Measurements from ENCODE around the gene RIMS3.

Gene RIMS3

GRCh38 chr1:40653851-40654537 lies 11.5 kb downstream of the RIMS3 start:
- no peak for DNase-seq (ENCODE audit: low read depth in 2 of 2)

DNA sequence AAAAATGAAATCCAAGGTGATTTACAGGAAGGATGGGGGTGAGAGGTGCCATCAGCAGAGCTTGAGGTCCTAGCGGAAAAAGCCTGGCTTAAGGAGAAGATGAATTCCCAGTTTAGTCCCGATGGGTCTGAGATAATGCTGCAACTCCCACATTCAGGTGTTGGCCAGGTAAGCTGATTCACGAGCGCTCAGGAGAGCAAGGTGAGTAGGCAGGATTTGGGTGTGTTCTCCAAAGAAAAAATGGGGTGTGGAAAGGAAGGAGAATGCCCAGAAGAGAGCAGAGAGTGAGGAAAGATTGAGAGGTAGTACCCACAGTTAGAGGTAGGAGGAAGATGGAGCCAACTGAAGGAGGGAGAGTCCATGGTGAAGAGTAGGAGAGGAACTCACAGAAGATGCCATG lies 12.5 kb downstream of the RIMS3 start:
- DNase-seq (ENCODE audit: low read depth in 2 of 2), result no peak

- no peak for DNase-seq (ENCODE audit: low read depth in 2 of 2)
These were observed 13.0 kb downstream of the RIMS3 start for GRCh38 chr1:40652468-40652867.

- DNase-seq (ENCODE audit: low read depth in 2 of 2), result no peak
These were observed 14.2 kb downstream of the RIMS3 start for GRCh38 chr1:40651138-40651857.

GRCh38 chr1:40650075-40650474 lies 15.4 kb downstream of the RIMS3 start:
- DNase-seq (ENCODE audit: low read depth in 2 of 2), result no peak

- DNase-seq (ENCODE audit: low read depth in 2 of 2), result no peak
These were observed 15.9 kb downstream of the RIMS3 start for GRCh38 chr1:40649592-40649930.

GRCh38 chr1:40648928-40649591 lies 16.4 kb downstream of the RIMS3 start:
- no peak for DNase-seq (ENCODE audit: low read depth in 2 of 2)

DNA sequence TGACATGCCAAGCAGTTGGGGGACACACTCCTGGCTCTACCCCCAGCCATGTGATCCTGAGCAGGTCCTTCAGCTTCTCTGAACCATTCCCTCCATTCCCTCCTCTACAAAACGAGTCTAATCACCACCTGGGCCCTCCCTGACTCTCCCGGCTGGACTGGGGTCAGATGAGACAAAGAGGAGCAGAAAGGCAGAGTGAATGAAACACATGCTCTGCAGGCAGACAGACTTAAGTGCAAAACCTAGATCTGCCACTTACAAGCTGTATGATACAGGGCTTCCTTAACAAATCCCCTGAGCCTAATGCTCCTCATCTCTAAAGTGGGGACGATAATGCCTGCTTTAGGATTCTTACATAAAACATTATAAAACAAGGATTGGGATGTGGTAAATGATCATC lies 17.3 kb downstream of the RIMS3 start:
- no peak for DNase-seq (ENCODE audit: low read depth in 2 of 2)

- no peak for DNase-seq (ENCODE audit: low read depth in 2 of 2)
These were observed 19.2 kb downstream of the RIMS3 start for GRCh38 chr1:40646315-40646714.

GRCh38 chr1:40645118-40645680 lies 20.3 kb downstream of the RIMS3 start:
- no peak for DNase-seq (ENCODE audit: low read depth in 2 of 2)

- no peak for DNase-seq (ENCODE audit: low read depth in 2 of 2)
These were observed 23.8 kb downstream of the RIMS3 start for GRCh38 chr1:40641601-40642242.

DNA sequence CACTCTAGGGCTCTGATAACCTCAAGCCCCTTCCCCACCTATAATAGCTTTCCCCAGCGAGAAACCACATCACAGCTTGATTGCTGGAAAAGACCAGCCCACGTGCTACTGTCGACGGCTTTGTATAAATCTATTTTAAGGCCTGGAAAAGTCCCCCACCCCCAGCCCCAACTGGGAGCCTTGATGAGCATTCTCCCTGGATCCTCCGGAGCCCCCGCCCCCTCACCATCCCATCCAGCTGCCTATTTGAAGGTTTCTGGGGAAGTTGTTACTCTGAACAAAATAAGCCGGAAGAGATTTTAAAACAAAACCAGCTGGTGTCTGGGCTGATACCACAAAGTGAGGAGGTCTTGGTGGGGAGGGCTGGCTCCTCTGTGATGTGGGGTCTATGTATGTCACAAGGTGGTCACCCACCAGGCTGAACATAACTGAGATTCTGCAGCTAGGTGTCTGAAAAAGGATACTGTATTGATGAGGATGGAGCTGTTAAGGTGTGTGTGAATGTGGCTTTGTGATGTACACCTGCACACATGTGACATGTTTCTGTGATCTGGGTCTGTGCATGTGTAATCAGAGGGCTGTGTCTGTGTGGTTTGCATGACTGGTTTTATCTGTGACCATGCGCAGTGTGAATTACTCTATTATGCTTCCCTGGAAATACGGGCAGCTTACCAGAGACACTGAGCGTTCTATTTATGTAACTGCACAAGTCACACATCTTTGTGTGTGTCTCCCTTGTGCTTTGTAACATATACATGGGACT lies 25.0 kb downstream of the RIMS3 start:
- no peak for DNase-seq (ENCODE audit: low read depth in 2 of 2)

GRCh38 chr1:40638097-40639036 lies 27.1 kb downstream of the RIMS3 start:
- no peak for DNase-seq (ENCODE audit: low read depth in 2 of 2)

DNA sequence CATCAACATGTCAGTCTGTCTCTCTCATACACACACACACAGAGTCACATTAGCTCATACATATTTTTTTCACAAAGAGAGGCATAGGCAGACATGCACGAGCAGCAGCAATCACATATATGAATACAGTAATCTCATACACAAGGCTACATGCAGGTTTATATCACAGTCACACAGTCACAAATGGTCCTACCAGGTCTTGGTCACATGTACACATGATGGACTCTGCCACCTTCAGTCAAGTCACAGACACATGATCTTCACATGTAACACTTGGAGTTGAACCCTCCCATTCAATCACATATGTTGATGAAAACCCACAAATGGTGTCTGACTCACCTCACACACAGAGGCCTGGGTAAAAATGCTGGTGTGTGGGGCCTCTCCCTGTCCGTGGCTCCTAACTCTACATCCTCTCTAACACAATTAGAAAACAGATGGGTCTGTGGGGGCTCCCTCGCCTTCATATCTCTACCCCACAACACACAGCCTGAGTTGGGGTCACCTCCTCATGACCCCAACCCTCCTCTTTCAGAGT lies 27.9 kb downstream of the RIMS3 start:
- no peak for DNase-seq (ENCODE audit: low read depth in 2 of 2)

DNA sequence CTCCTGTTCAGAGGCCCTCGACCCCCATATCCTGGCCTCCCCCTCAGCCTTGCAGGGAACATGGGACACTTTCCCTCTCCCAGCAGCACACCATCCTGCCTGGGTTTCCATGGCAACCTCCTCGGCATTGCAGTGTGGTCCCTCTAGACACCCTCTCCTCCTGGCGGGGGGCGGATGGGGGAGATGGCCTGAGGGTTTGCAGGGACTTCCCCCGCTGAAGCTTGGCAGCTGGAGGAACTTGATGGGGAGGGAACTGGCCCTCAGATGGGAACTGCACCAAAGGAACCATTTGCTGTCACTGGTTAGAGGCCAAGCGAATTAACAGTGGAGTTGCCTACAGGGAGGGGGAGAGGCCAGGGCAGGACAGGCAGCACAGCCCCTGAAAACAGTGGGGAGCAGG lies 28.7 kb downstream of the RIMS3 start:
- no peak for DNase-seq (ENCODE audit: low read depth in 2 of 2)

DNA sequence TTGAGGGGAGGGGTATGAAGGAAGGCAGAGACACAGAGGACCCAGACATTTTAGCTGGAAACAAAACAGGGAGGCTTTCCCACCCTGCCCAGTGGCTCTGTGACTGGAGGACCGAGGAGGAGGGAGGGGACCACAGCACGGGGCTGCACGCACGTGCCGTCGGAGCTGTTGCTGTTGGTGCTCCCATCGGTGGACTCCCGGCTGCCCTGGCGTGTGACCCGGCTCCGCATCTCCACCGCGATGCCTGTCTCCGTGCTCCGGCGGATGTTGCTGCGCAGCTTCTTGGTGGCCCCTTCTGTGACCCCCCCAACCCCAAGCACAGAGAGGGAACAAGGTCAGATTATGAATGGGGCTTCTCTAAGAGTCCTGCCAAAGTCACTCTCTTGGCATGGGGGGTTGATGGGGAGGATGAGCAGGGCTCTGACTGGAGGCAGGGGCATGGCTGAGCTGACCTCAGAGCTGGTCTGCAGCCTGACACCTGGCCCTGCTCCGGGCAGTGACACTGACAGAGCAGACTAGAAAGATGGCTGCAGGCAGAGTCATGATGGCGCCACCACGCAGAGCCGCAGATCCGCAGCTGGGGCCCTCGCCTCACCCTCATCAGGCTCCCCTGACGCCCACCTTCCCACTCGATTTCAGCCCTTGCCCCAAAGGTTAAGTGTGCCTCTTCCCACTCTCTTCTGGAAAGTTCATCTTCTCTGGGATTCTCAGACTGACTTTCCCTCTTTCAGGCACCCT lies 29.6 kb downstream of the RIMS3 start:
- no peak for DNase-seq (ENCODE audit: low read depth in 2 of 2)

GRCh38 chr1:40634901-40635655 lies 30.4 kb downstream of the RIMS3 start:
- DNase-seq (ENCODE audit: low read depth in 2 of 2), result no peak

GRCh38 chr1:40633931-40634376 lies 31.5 kb downstream of the RIMS3 start:
- DNase-seq (ENCODE audit: low read depth in 2 of 2), result no peak

DNA sequence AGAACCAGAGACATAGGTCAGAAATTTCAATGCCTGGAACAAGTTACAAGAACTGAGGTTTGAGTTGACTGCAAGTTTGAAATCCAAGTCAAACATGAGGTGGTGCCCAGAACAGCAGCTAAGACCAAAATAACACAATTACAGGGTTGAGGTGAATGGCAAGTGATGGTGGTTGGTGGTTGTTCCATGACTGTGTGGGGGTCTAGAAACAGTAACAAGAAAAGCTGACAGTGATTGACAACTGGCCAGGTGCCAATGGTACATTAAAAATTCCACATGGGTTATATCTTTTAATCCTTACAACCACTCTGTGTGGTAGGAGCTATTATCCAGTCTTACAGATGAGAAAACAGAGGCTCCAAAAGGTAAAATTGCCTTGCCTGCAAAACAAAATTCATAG lies 32.0 kb downstream of the RIMS3 start:
- DNase-seq (ENCODE audit: low read depth in 2 of 2), result no peak
